DOHH2 (cell line): ENCODE results near the gene NCKAP5.

ENCODE experiments used
- H3F3A ChIP-seq: fragments of 200-600 bp; sonication (generic), shearing (Covaris generic); 2 replicates; pipeline ENCODE4 v1.6.0; 2016; ENCODE audit warnings: antibody characterized with exemption, mild to moderate bottlenecking; ENCODE audit not compliant: control insufficient read depth, insufficient read depth
- H3K27ac ChIP-seq: fragments of 200-600 bp; sonication (generic); 2 replicates; pipeline ENCODE4 v1.5.1; 2014; ENCODE audit warnings: low read depth, mild to moderate bottlenecking, low read length, moderate library complexity
- H3K27me3 ChIP-seq: fragments of 200-600 bp; sonication (generic); 2 replicates; pipeline ENCODE4 v1.6.1; 2014; ENCODE audit warnings: mild to moderate bottlenecking, low read length, mixed read lengths; ENCODE audit not compliant: control insufficient read depth
- H3K36me3 ChIP-seq: fragments of 200-600 bp; sonication (generic); 2 replicates; pipeline ENCODE4 v1.6.1; 2014; ENCODE audit warnings: mild to moderate bottlenecking, low read length, moderate library complexity, mixed read lengths; ENCODE audit not compliant: control insufficient read depth
- H3K4me1 ChIP-seq: fragments of 200-600 bp; sonication (generic); 2 replicates; pipeline ENCODE4 v1.6.1; 2014; ENCODE audit warnings: mild to moderate bottlenecking, low read length, mixed read lengths; ENCODE audit not compliant: control insufficient read depth
- H3K4me2 ChIP-seq: fragments of 200-600 bp; sonication (generic); 2 replicates; pipeline ENCODE4 v1.6.0; 2014; ENCODE audit warnings: mild to moderate bottlenecking, low read length, moderate library complexity
- H3K4me3 ChIP-seq: fragments of 200-600 bp; sonication (generic); 2 replicates; pipeline ENCODE4 v1.5.1; 2014; ENCODE audit warnings: mild to moderate bottlenecking, low read length, mixed read lengths
- H3K79me2 ChIP-seq: fragments of 200-600 bp; sonication (generic); 2 replicates; pipeline ENCODE4 v1.6.1; 2014; ENCODE audit warnings: mild to moderate bottlenecking, low read length, mixed read lengths; ENCODE audit not compliant: control insufficient read depth
- H3K9me2 ChIP-seq: fragments of 200-600 bp; sonication (generic); replicated peaks from 2 replicates; pipeline ENCODE4 v1.6.1; 2014; ENCODE audit warnings: mild to moderate bottlenecking, low read length, mixed read lengths; ENCODE audit not compliant: control insufficient read depth
- H3K9me3 ChIP-seq: fragments of 200-600 bp; sonication (generic); 2 replicates; pipeline ENCODE4 v1.6.1; 2014; ENCODE audit warnings: antibody characterized with exemption, low read length, mixed read lengths; ENCODE audit not compliant: control insufficient read depth, insufficient read depth
- H4K20me1 ChIP-seq: fragments of 200-600 bp; sonication (generic); 2 replicates; pipeline ENCODE4 v1.6.0; 2014; ENCODE audit warnings: low read depth, mild to moderate bottlenecking, antibody characterized with exemption, low read length, moderate library complexity; ENCODE audit not compliant: control insufficient read depth, insufficient read depth
- CTCF ChIP-seq: fragments of 200-600 bp; sonication (generic); IDR thresholded peaks from one replicate; pipeline ENCODE4 v1.5.1; 2014; ENCODE audit warnings: antibody characterized with exemption, mild to moderate bottlenecking, low read depth, low read length; ENCODE audit not compliant: poor library complexity, severe bottlenecking
- EZH2phosphoT487 ChIP-seq: fragments of 200-600 bp; sonication (generic); IDR thresholded peaks from 2 replicates; pipeline ENCODE4 v1.6.1; 2017; ENCODE audit warnings: borderline replicate concordance, mild to moderate bottlenecking, antibody characterized with exemption, low read length, moderate library complexity, mixed read lengths

The NCKAP5 gene

GRCh38 chr2:133063775-133064174, 504.5 kb downstream of the NCKAP5 start:
- Histone ChIP-seq H3K4me3 (no peak overlapping the region), H3K36me3 (no peaks in the 10 kb centered on the region), H3K27me3 (no peaks in the 10 kb centered on the region), H3K9me2 (no peaks in the 10 kb centered on the region), H4K20me1 (no peaks in the 10 kb centered on the region), H3K9me3 (no peaks in the 10 kb centered on the region), H3K4me2 (no peak overlapping the region), H3K4me1 (no peaks in the 10 kb centered on the region), H3K79me2 (no peaks in the 10 kb centered on the region), H3F3A (no peaks in the 10 kb centered on the region), H3K27ac (no peak overlapping the region)
- TF ChIP-seq CTCF: no peak
- no peak for TF ChIP-seq EZH2phosphoT487

- Histone ChIP-seq H3K36me3 (no peaks in the 10 kb centered on the region), H3K79me2 (no peaks in the 10 kb centered on the region), H3K9me3 (no peaks in the 10 kb centered on the region), H3K27ac (no peak overlapping the region), H3K27me3 (no peaks in the 10 kb centered on the region), H3K4me3 (no peak overlapping the region), H3K4me2 (no peak overlapping the region), H3F3A (no peaks in the 10 kb centered on the region), H3K9me2 (no peaks in the 10 kb centered on the region), H3K4me1 (no peaks in the 10 kb centered on the region), H4K20me1 (no peaks in the 10 kb centered on the region)
- TF ChIP-seq CTCF: no peak
- no peak for TF ChIP-seq EZH2phosphoT487
Observed at GRCh38 chr2:133062931-133063665, 505.2 kb downstream of the NCKAP5 start.

GRCh38 chr2:133061874-133062593, 506.2 kb downstream of the NCKAP5 start:
- Histone ChIP-seq H3K9me2 (no peaks in the 10 kb centered on the region), H3K27me3 (no peaks in the 10 kb centered on the region), H4K20me1 (no peaks in the 10 kb centered on the region), H3K4me3 (no peak overlapping the region), H3K27ac (no peak overlapping the region), H3K4me1 (no peaks in the 10 kb centered on the region), H3K36me3 (no peaks in the 10 kb centered on the region), H3K79me2 (no peaks in the 10 kb centered on the region), H3F3A (no peaks in the 10 kb centered on the region), H3K9me3 (no peaks in the 10 kb centered on the region), H3K4me2 (no peak overlapping the region)
- TF ChIP-seq CTCF (no peak), EZH2phosphoT487 (no peak)
